H1 (cell line): ENCODE data around the gene RNASE11. TPM values are rescaled to one million over a fixed set of nuclear protein-coding genes. Genes with fewer than 3 reads are reported as not detected.

ENCODE experiments used
- TEAD4 ChIP-seq: IDR thresholded peaks from 2 replicates; pipeline ENCODE4 v1.6.1; 2012; ENCODE audit warnings: low read depth, low read length, inconsistent platforms, mixed read lengths
- polyA plus RNA-seq, 7 experiments: library from polyadenylated mRNA; depleted of rRNA in 3 of 7; stranded (reverse) in 5 of 7; unstranded in 2 of 7; fragments of >200 nt in 5 of 7; fragments of 200-250 nt in 2 of 7; gene quantifications; 1 replicate in 5 of 7; 2 replicates in 1 of 7; 4 replicates in 1 of 7; pipeline versions ENCODE4 v1.2.1 to v1.2.3, GENCODE V29; 2011 to 2013; ENCODE audit warnings: missing spikeins in 2 of 7, mixed read lengths in 2 of 7
- total RNA-seq: library from RNA; stranded (reverse); fragmentation: NEBNext Ultra II Directional; extraction: Animal tissue kit (Norgen Biotek cat#: 25700); gene quantifications from 2 replicates; pipeline ENCODE4 v1.2.1, GENCODE V29; 2021

The RNASE11 gene
- total and polyA plus RNA-seq, 2 of the 8 experiments (the other 6 are each of a cell fraction or from before 2014, with no cell fraction given) = not detected

DNA sequence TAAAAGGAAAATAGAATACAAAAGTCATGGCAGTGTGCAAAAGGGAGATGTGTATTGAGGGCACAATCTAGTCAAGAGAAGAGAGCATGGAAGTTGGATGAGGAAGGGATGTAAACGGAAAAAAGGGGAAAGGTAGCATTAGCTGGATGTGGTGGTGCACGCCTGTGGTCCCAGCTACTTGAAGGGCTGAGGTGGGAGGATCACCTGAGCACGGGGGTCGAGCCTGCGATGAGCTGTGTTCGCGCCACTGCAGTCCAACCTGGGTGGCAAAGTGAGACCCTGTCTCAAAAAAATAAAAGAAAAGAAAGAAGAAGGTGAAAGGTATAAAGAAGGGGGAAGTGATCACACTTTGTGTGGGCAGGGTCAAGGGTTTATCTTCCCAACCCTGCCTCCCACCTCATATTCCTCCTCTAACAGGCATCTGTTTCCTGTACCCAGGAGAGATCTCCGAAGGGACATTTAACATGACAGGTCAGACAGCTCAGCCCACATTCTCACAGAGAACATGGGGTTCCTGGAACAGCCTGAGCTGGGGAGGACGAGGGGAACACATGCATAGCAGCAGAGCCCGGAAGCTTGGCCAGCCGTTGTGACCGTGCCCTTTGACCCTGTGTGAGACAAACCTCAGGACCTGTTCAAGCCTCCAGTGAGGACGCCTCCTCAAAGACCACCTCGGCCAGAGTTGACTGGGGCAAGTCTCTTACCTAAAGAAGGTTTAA is 8.9 kb downstream of the RNASE11 start (continued):
- TF ChIP-seq TEAD4 = no peak
